ENCODE measurements around the gene SLC22A23. TPM values are rescaled to one million over a fixed set of nuclear protein-coding genes. Genes with fewer than 3 reads are reported as not detected.

Gene SLC22A23
- polyA plus RNA-seq, 1 donor (not counting 4 experiments of a cell fraction or from before 2014, with no cell fraction given): 4.3 TPM

DNA sequence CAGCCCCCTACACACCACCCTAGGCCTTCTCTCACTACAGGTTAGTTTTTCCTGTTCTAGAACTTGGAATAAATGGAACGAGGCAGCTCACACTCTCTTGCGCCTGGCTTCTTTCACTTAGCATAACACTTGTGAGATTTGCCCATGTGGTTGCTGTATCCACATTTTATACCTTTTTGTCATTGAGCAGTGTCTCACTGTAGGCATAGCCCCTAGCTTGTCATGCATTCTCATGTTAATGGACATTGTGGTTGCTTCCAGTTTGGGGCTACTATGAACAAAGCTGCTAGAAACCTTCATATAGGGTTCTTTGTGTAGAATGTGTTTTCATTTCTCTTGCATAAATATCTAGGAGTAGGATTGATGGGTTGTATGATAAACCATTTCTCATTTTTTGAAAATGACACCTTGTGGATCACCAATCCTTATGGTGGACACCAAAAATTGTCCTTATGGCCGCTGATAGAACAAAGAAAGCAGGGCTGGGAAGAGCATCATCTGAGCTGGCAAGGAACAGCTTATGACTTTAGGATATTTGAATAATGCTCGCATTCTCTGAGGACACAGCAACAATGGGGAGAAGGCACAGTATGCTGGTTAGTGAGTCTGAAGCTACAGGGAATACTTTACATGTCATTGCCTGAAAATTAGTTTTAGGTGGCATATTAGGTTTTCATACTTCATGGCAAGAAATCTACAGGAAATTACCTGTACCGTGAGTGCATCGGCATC lies 9.8 kb upstream of the SLC22A23 start:
- no peak overlapping the region for H2AFZ ChIP-seq (ENCODE audit: control insufficient read depth, low read length)
- no peak overlapping the region for H3K9ac ChIP-seq (ENCODE audit: control insufficient read depth, extremely low read depth, insufficient read depth, low read length)
- no peak for FAIRE-seq
- H4K20me1 ChIP-seq (ENCODE audit: control insufficient read depth, extremely low read depth, insufficient read depth, low read length): no peaks in the 10 kb centered on the region
- no peak for DNase-seq (ENCODE audit: low read depth, low spot score)
- no peaks in the 10 kb centered on the region for H3K9me1 ChIP-seq (ENCODE audit: control insufficient read depth, extremely low read depth, insufficient read depth, low read length)
- no peaks in the 10 kb centered on the region for H3K9me3 ChIP-seq (ENCODE audit: control insufficient read depth, low read depth, low read length)
- TF ChIP-seq, protein P1, sequence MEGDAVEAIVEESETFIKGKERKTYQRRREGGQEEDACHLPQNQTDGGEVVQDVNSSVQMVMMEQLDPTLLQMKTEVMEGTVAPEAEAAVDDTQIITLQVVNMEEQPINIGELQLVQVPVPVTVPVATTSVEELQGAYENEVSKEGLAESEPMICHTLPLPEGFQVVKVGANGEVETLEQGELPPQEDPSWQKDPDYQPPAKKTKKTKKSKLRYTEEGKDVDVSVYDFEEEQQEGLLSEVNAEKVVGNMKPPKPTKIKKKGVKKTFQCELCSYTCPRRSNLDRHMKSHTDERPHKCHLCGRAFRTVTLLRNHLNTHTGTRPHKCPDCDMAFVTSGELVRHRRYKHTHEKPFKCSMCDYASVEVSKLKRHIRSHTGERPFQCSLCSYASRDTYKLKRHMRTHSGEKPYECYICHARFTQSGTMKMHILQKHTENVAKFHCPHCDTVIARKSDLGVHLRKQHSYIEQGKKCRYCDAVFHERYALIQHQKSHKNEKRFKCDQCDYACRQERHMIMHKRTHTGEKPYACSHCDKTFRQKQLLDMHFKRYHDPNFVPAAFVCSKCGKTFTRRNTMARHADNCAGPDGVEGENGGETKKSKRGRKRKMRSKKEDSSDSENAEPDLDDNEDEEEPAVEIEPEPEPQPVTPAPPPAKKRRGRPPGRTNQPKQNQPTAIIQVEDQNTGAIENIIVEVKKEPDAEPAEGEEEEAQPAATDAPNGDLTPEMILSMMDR (optimal IDR thresholded peaks at IDR 0.05 in 1 of 3, IDR thresholded peaks at IDR 0.05 in 1 of 3, conservative IDR thresholded peaks at IDR 0.05 in 1 of 3; ENCODE audit: extremely low read depth in 1 of 3, insufficient read depth in 2 of 3, low read length in 3 of 3): no peak
- no peak for TF ChIP-seq EZH2 (IDR thresholded peaks at IDR 0.05; ENCODE audit: low read length)
- no peak overlapping the region for H3K4me3 ChIP-seq (ENCODE audit: control insufficient read depth in 2 of 3, extremely low read depth in 1 of 3, insufficient read depth in 2 of 3, low read depth in 1 of 3, low read length in 3 of 3)
- H3K36me3 ChIP-seq (ENCODE audit: control insufficient read depth in 2 of 2, extremely low read depth in 1 of 2, insufficient read depth in 2 of 2, low read length in 2 of 2): no peaks in the 10 kb centered on the region
- H3K4me2 ChIP-seq (ENCODE audit: control insufficient read depth, extremely low read depth, insufficient read depth, low read depth, low read length): no peak overlapping the region
- H3K27me3 ChIP-seq (ENCODE audit: control insufficient read depth, extremely low read depth, insufficient read depth, low read length): no peaks in the 10 kb centered on the region
- dilution Hi-C loops (cut with MboI; ENCODE audit: extremely low pct_ligation_motif_present, low sequenced_read_pairs): no loop called here
- no peak overlapping the region for H3K27ac ChIP-seq (ENCODE audit: control insufficient read depth, insufficient read depth, low read length)
- H3K79me2 ChIP-seq (ENCODE audit: control insufficient read depth, insufficient read depth, low read length): no peaks in the 10 kb centered on the region
- peaks cover 21% of the 10 kb centered on the region for H3K4me1 ChIP-seq (ENCODE audit: control insufficient read depth, extremely low read depth, insufficient read depth, low read length)

DNA sequence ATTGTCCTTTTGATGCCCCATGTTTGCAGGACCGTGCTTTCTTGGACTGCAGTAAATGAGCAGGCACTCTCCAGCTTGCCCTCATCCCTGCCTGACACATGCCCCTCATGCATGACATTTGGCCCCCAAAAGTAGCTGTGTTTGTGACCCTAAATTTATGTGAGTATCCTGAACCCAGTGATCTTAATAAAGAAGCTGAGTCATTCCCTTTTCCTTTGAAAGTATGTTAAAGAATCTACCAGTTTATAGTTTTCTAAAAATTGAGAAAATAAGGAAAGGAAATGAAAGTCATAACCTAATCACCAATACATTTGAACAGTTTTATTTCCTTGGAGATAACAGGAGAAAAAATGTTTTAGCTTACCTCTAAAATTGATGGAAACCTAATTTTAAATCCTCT lies 3.4 kb upstream of the SLC22A23 start:
- no peaks in the 10 kb centered on the region for H4K20me1 ChIP-seq (ENCODE audit: control insufficient read depth, extremely low read depth, insufficient read depth, low read length)
- H3K27me3 ChIP-seq (ENCODE audit: control insufficient read depth, extremely low read depth, insufficient read depth, low read length): no peaks in the 10 kb centered on the region
- dilution Hi-C loops (cut with MboI; ENCODE audit: extremely low pct_ligation_motif_present, low sequenced_read_pairs): no loop called here

More for the DNA sequence above, 3.4 kb upstream of the SLC22A23 start:
- no peaks in the 10 kb centered on the region for H3K9me1 ChIP-seq (ENCODE audit: control insufficient read depth, extremely low read depth, insufficient read depth, low read length)
- H3K9me3 ChIP-seq (ENCODE audit: control insufficient read depth, low read depth, low read length): no peaks in the 10 kb centered on the region
- no peaks in the 10 kb centered on the region for H3K36me3 ChIP-seq (ENCODE audit: control insufficient read depth in 2 of 2, extremely low read depth in 1 of 2, insufficient read depth in 2 of 2, low read length in 2 of 2)
- TF ChIP-seq, protein P1 (optimal IDR thresholded peaks at IDR 0.05 in 1 of 3, IDR thresholded peaks at IDR 0.05 in 1 of 3, conservative IDR thresholded peaks at IDR 0.05 in 1 of 3; ENCODE audit: extremely low read depth in 1 of 3, insufficient read depth in 2 of 3, low read length in 3 of 3): no peak
- no peak for TF ChIP-seq EZH2 (IDR thresholded peaks at IDR 0.05; ENCODE audit: low read length)
- no peak overlapping the region for H3K4me2 ChIP-seq (ENCODE audit: control insufficient read depth, extremely low read depth, insufficient read depth, low read depth, low read length)
- H3K79me2 ChIP-seq (ENCODE audit: control insufficient read depth, insufficient read depth, low read length): peaks cover 3% of the 10 kb centered on the region
- no peak overlapping the region for H2AFZ ChIP-seq (ENCODE audit: control insufficient read depth, low read length)
- no peak for DNase-seq (ENCODE audit: low read depth, low spot score)
- H3K9ac ChIP-seq (ENCODE audit: control insufficient read depth, extremely low read depth, insufficient read depth, low read length): no peak overlapping the region
- peaks cover 12% of the 10 kb centered on the region for H3K4me1 ChIP-seq (ENCODE audit: control insufficient read depth, extremely low read depth, insufficient read depth, low read length)
- no peak for FAIRE-seq
- no peak overlapping the region for H3K27ac ChIP-seq (ENCODE audit: control insufficient read depth, insufficient read depth, low read length)
- H3K4me3 ChIP-seq (ENCODE audit: control insufficient read depth in 2 of 3, extremely low read depth in 1 of 3, insufficient read depth in 2 of 3, low read depth in 1 of 3, low read length in 3 of 3): no peak overlapping the region

All from keratinocyte (primary cell).